ENCODE measurements around the gene NXN. TPM values are rescaled to one million over a fixed set of nuclear protein-coding genes. Genes with fewer than 3 reads are reported as not detected.

NXN gene
- total and polyA plus RNA-seq, 2 donors (not counting 1 experiment from before 2014, with no cell fraction given), result 0.04 to 0.17 TPM

GRCh38 chr17:751269-752001 is 228.1 kb downstream of the NXN start:
- Histone ChIP-seq H3K9ac (ENCODE audit: low read length) (peak overlapping the region; percentile 95), H3K4me3 (ENCODE audit: control extremely low read depth in 1 of 5, extremely low read depth in 1 of 5, insufficient read depth in 1 of 5, low read depth in 2 of 5, low read length in 4 of 5) (peak overlapping the region; percentile 66 to 89 (median 81)), H2AFZ (ENCODE audit: insufficient read depth, low read depth, low read length, poor library complexity, severe bottlenecking) (peak overlapping the region; percentile 100), H4K20me1 (ENCODE audit: control insufficient read depth, insufficient read depth, low read length, poor library complexity, severe bottlenecking) (peaks cover 20% of the 10 kb centered on the region), H3K27ac (ENCODE audit: low read length in 2 of 2) (peak overlapping the region; percentile 29 to 87), H3K27me3 (replicated peaks in 1 of 4; ENCODE audit: control extremely low read depth in 1 of 4, control insufficient read depth in 3 of 4, insufficient read depth in 4 of 4, low read length in 3 of 4) (no peaks in the 10 kb centered on the region), H3K4me1 (ENCODE audit: control insufficient read depth in 2 of 2, insufficient read depth in 2 of 2, low read length in 2 of 2) (peaks cover 18 to 27% of the 10 kb centered on the region in 2 donors), H3K4me2 (replicated peaks; ENCODE audit: low read depth, low read length, poor library complexity, severe bottlenecking) (peak overlapping the region; percentile 100), H3K9me3 (ENCODE audit: control extremely low read depth in 1 of 3, control insufficient read depth in 2 of 3, insufficient read depth in 1 of 3, low read length in 2 of 3) (no peaks in the 10 kb centered on the region), H3K36me3 (replicated peaks in 1 of 2; ENCODE audit: control extremely low read depth in 1 of 2, control insufficient read depth in 1 of 2, extremely low read depth in 1 of 2, insufficient read depth in 2 of 2, low read length in 1 of 2) (peaks cover 0 to 16% of the 10 kb centered on the region in 2 experiments), H3K79me2 (ENCODE audit: control insufficient read depth, insufficient read depth, low read length) (peaks cover 40% of the 10 kb centered on the region)
- no peaks in the 10 kb centered on the region for H3K9me3 Mint-ChIP-seq (ENCODE audit: insufficient read depth)
- ChIA-PET POLR2A (interaction anchor here (2.5 kb wide), 1 partner anchor 36 kb away, joined by 15 read pairs; the partner anchor contains the start of gene VPS53), CTCF (interaction anchor here (0.6 to 3.2 kb wide), 4 partner anchors 10 to 339 kb away, joined by 3 to 9 read pairs (median 6); partner anchors contain the start of gene TIMM22)
- peak overlapping the region; percentile 96 for H3K4me3 Mint-ChIP-seq
- intact Hi-C loops (cut with micrococcal nuclease), result loop anchor here (1.0 to 2.0 kb wide), 6 partner anchors 11 to 339 kb away; partner anchors contain the start of genes GLOD4, MRM3, TLCD3A and VPS53
- TF ChIP-seq, protein P1, sequence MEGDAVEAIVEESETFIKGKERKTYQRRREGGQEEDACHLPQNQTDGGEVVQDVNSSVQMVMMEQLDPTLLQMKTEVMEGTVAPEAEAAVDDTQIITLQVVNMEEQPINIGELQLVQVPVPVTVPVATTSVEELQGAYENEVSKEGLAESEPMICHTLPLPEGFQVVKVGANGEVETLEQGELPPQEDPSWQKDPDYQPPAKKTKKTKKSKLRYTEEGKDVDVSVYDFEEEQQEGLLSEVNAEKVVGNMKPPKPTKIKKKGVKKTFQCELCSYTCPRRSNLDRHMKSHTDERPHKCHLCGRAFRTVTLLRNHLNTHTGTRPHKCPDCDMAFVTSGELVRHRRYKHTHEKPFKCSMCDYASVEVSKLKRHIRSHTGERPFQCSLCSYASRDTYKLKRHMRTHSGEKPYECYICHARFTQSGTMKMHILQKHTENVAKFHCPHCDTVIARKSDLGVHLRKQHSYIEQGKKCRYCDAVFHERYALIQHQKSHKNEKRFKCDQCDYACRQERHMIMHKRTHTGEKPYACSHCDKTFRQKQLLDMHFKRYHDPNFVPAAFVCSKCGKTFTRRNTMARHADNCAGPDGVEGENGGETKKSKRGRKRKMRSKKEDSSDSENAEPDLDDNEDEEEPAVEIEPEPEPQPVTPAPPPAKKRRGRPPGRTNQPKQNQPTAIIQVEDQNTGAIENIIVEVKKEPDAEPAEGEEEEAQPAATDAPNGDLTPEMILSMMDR (IDR thresholded peaks at IDR 0.05), result no peak
- no peak for TF ChIP-seq EZH2 (IDR thresholded peaks at IDR 0.05; ENCODE audit: borderline replicate concordance, insufficient read depth, low read depth, low read length, poor library complexity, severe bottlenecking)
- 1% methylated on average over 49 of the region's 49 CpGs for WGBS (ENCODE audit: insufficient coverage)
- no peaks in the 10 kb centered on the region for H3K27me3 Mint-ChIP-seq
- peak; percentile 80 for DNase-seq
- ATAC-seq (ENCODE audit: low read depth), result peak; percentile 22
- peaks cover 38% of the 10 kb centered on the region for H3K4me1 Mint-ChIP-seq
- peak overlapping the region; percentile 90 for H3K27ac Mint-ChIP-seq

Data from B cell (primary cell).